ENCODE results near the gene HNRNPK. TPM values are rescaled to one million over a fixed set of nuclear protein-coding genes. Genes with fewer than 3 reads are reported as not detected.

The HNRNPK gene
- polyA plus RNA-seq (2012; rRNA removed), result 470 and 474 TPM in 2 replicates
- polyA plus RNA-seq (2012; cell fraction: cytosol; rRNA removed), result 481 and 493 TPM in 2 replicates
- polyA plus RNA-seq (2012; cell fraction: nucleus; rRNA removed), result 411 and 462 TPM in 2 replicates

- Histone ChIP-seq H3K9me2 (no peaks in the 10 kb centered on the region), H3K9me3 (no peaks in the 10 kb centered on the region), H4K20me1 (ENCODE audit: insufficient read depth) (peaks cover 45% of the 10 kb centered on the region), H3K4me2 (peak within 1 kb of the TSS; percentile 90), H3K4me1 (ENCODE audit: control insufficient read depth in 1 of 2, insufficient read depth in 2 of 2, low read depth in 1 of 2, low read length in 1 of 2) (peaks cover 9 to 19% of the 10 kb centered on the region in 2 experiments), H3K4me3 (ENCODE audit: low read depth in 2 of 2, low read length in 1 of 2) (peak within 1 kb of the TSS; percentile 97 to 99), H3K9ac (peak within 1 kb of the TSS; percentile 100), H3K79me2 (ENCODE audit: insufficient read depth) (peaks cover 95% of the 10 kb centered on the region), H3K27ac (ENCODE audit: low read depth in 2 of 2, low read length in 1 of 2) (peak within 1 kb of the TSS; percentile 95 to 99), H2AFZ (ENCODE audit: low read depth) (peak within 1 kb of the TSS; percentile 79), H3F3A (replicated peaks; ENCODE audit: insufficient read depth) (peaks cover 3% of the 10 kb centered on the region), H3K36me3 (replicated peaks in 1 of 2; ENCODE audit: control insufficient read depth in 1 of 2, insufficient read depth in 2 of 2, low read length in 1 of 2) (peaks cover 39 to 41% of the 10 kb centered on the region in 2 experiments), H3K27me3 (ENCODE audit: insufficient read depth) (no peaks in the 10 kb centered on the region)
- POLR2A ChIA-PET, result interaction anchor here (0.7 to 2.3 kb wide), 15 partner anchors 12 to 285 kb away, joined by 3 to 14 read pairs (median 4); partner anchors contain the start of gene KIF27
- TF ChIP-seq REST (IDR thresholded peaks at IDR 0.05; ENCODE audit: low read depth, low read length) (no peak), MEF2A (IDR thresholded peaks at IDR 0.05; ENCODE audit: borderline replicate concordance, low read depth) (no peak), ZBTB33 (IDR thresholded peaks at IDR 0.05; ENCODE audit: borderline replicate concordance, low read depth) (no peak), MXI1 (IDR thresholded peaks at IDR 0.05; ENCODE audit: low read depth, low read length) (0 out of 2 replicates have a peak, but pooled peaks have one; percentile 6), CTCF (IDR thresholded peaks at IDR 0.05) (no peak), TEAD4 (IDR thresholded peaks at IDR 0.05; ENCODE audit: borderline replicate concordance, insufficient read depth) (0 out of 2 replicates have a peak, but pooled peaks have one; percentile 17), NFIC (IDR thresholded peaks at IDR 0.05; ENCODE audit: borderline replicate concordance) (peak; percentile 25; the same call in 1 of the 2 replicates), POLR2AphosphoS5 (IDR thresholded peaks at IDR 0.05; ENCODE audit: low read depth, low read length) (peak; percentile 38; the same call in 1 of the 2 replicates), TAF1 (IDR thresholded peaks at IDR 0.05; ENCODE audit: borderline replicate concordance, low read depth, low read length) (peak; percentile 82), IRF3 (IDR thresholded peaks at IDR 0.05; ENCODE audit: low read depth, low read length) (peak; percentile 88), YY1 (IDR thresholded peaks at IDR 0.05; ENCODE audit: low read depth) (peak; percentile 49; the same call in 1 of the 2 replicates), ELF1 (IDR thresholded peaks at IDR 0.05) (no peak), CHD2 (IDR thresholded peaks at IDR 0.05; ENCODE audit: low read length, partially characterized antibody) (no peak), RAD21 (IDR thresholded peaks at IDR 0.05; ENCODE audit: low read length) (no peak), RXRA (IDR thresholded peaks at IDR 0.05; ENCODE audit: borderline replicate concordance, low read depth) (no peak), RCOR1 (IDR thresholded peaks at IDR 0.05; ENCODE audit: low read length) (no peak), FOSL2 (IDR thresholded peaks at IDR 0.05; ENCODE audit: borderline replicate concordance, low read depth) (no peak), SIN3A (IDR thresholded peaks at IDR 0.05; ENCODE audit: borderline replicate concordance, low read depth, low read length) (no peak)
- TF ChIP-seq, protein P1, sequence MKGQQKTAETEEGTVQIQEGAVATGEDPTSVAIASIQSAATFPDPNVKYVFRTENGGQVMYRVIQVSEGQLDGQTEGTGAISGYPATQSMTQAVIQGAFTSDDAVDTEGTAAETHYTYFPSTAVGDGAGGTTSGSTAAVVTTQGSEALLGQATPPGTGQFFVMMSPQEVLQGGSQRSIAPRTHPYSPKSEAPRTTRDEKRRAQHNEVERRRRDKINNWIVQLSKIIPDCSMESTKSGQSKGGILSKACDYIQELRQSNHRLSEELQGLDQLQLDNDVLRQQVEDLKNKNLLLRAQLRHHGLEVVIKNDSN (IDR thresholded peaks at IDR 0.05; ENCODE audit: borderline replicate concordance, low read depth), result no peak
- TF ChIP-seq, protein P2, sequence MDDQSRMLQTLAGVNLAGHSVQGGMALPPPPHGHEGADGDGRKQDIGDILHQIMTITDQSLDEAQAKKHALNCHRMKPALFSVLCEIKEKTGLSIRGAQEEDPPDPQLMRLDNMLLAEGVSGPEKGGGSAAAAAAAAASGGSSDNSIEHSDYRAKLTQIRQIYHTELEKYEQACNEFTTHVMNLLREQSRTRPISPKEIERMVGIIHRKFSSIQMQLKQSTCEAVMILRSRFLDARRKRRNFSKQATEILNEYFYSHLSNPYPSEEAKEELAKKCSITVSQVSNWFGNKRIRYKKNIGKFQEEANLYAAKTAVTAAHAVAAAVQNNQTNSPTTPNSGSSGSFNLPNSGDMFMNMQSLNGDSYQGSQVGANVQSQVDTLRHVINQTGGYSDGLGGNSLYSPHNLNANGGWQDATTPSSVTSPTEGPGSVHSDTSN (IDR thresholded peaks at IDR 0.05), result peak; percentile 100
- DNase-seq, result peak; percentile 99
- 0% methylated on average over 3 of the region's 57 CpGs for WGBS (ENCODE audit: low lambda C conversion rate)
- CTCF ChIA-PET, result interaction anchor here (0.7 to 2.3 kb wide), 5 partner anchors 13 to 331 kb away, joined by 3 to 18 read pairs (median 3); no protein-coding TSS in a partner anchor
Observed at GRCh38 chr9:83979812-83980394, at the start of gene HNRNPK. Gene HNRNPK (minus strand): TSS chr9:83980215. CDS start chr9:83978252, 1,963 bp downstream.

Data from SK-N-SH (cell line).